ENCODE data around the gene HERPUD1. TPM values are rescaled to one million over a fixed set of nuclear protein-coding genes. Genes with fewer than 3 reads are reported as not detected.

HERPUD1 gene
- total and polyA plus RNA-seq, 2 of the 8 experiments (the other 6 are each of a cell fraction or from before 2014, with no cell fraction given), result 23.3 to 34.7 TPM

DNA sequence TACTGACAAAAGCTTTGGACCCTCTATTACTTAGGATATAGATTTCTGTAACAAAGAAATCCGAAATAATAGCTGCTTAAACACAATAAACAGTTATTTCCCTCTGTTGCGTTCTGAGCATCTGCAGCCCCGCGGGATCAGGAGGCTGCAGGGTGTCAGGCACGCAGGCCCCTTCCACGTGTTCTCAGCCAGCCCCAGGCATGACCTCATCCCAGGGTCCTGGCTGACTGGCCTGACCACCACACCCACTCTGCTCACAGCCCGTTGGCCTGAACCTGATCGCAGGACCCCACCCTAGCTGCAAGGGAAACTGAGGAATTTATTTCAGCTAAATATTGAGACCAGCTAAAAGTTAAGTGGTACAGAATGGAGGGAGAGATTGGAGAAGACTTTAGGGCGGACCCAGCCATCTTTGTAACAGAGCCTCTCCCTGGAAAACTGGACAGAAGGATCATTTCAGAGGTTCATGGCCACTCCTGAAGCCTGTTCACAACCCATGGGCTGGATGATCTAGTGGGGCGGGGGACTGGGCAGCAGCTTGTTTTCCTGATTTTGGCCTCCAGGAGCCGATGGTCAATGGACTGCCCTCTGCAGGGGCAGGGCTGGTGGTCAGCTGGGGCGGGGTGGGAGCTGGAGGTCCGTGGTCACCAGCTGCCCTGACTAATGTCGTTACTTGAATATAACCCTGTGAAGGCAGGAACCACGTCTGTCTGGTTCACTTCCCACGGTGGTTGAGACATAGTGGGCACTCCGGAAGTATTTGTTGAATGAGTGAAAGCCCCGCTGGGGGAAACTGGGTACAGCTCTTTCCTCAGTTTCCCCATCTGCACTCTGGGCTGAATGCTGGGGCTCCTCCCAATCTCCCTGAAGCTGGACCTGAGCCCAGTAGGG lies 40.7 kb downstream of the HERPUD1 start:
- Histone ChIP-seq H3K9me3 (ENCODE audit: insufficient read depth in 2 of 2, low read depth in 1 of 2, low read length in 1 of 2) (no peaks in the 10 kb centered on the region), H3K27me3 (replicated peaks in 1 of 4; ENCODE audit: control insufficient read depth in 3 of 4, extremely low read depth in 1 of 4, insufficient read depth in 3 of 4, low read length in 3 of 4) (no peaks in the 10 kb centered on the region; a peak in 2 of 7 replicates), H4K91ac (replicated peaks; ENCODE audit: insufficient read length, low read length) (no peak overlapping the region), H3K4ac (replicated peaks; ENCODE audit: insufficient read length, low read depth, low read length) (no peak overlapping the region), H3K23ac (ENCODE audit: insufficient read length) (no peak overlapping the region), H2BK120ac (replicated peaks; ENCODE audit: low read depth, low read length) (no peak overlapping the region), H3K56ac (replicated peaks; ENCODE audit: insufficient read length, low read depth, low read length) (no peak overlapping the region), H3K4me1 (replicated peaks in 1 of 4; ENCODE audit: control insufficient read depth in 3 of 4, insufficient read depth in 4 of 4, low read length in 3 of 4) (no peaks in the 10 kb centered on the region), H3K4me2 (ENCODE audit: insufficient read depth in 1 of 2, low read depth in 2 of 2, low read length in 2 of 2) (no peak overlapping the region), H2BK20ac (ENCODE audit: low read length) (no peak overlapping the region), H3K79me2 (ENCODE audit: control insufficient read depth in 1 of 2, insufficient read depth in 2 of 2, low read length in 2 of 2) (no peaks in the 10 kb centered on the region), H3K79me1 (ENCODE audit: low read depth, low read length) (no peaks in the 10 kb centered on the region), H4K8ac (ENCODE audit: extremely low read depth, insufficient read depth, low read length) (no peak overlapping the region), H3K14ac (ENCODE audit: insufficient read length) (no peak overlapping the region), H3K4me3 (ENCODE audit: extremely low read depth in 1 of 4, insufficient read depth in 2 of 4, low read depth in 3 of 4, low read length in 4 of 4) (no peak overlapping the region), H2AK5ac (ENCODE audit: low read depth, low read length) (no peak overlapping the region), H2BK15ac (ENCODE audit: low read length) (no peak overlapping the region), H3K36me3 (ENCODE audit: control insufficient read depth in 2 of 4, insufficient read depth in 4 of 4, low read length in 3 of 4) (no peaks in the 10 kb centered on the region), H4K20me1 (replicated peaks in 1 of 2; ENCODE audit: control insufficient read depth in 1 of 2, insufficient read depth in 2 of 2, low read length in 2 of 2) (no peaks in the 10 kb centered on the region), H2BK12ac (ENCODE audit: low read depth, low read length) (no peak overlapping the region), H3K23me2 (ENCODE audit: low read depth, low read length) (no peaks in the 10 kb centered on the region), H3K9ac (replicated peaks in 1 of 4; ENCODE audit: extremely low read depth in 1 of 4, low read depth in 3 of 4, low read length in 3 of 4) (no peak overlapping the region), H3K27ac (ENCODE audit: low read depth, low read length) (no peak overlapping the region), H4K5ac (ENCODE audit: insufficient read length, low read depth, low read length) (no peak overlapping the region), H2AFZ (ENCODE audit: low read length) (no peak overlapping the region), H3K18ac (ENCODE audit: extremely low read depth, low read length) (no peak overlapping the region), H2BK5ac (ENCODE audit: low read depth, low read length) (no peak overlapping the region)
- no peak for FAIRE-seq
- no peak for TF ChIP-seq SP2 (IDR thresholded peaks at IDR 0.05; ENCODE audit: low read length)
- no peak for TF ChIP-seq NRF1 (IDR thresholded peaks at IDR 0.05; ENCODE audit: low read depth, low read length)
- TF ChIP-seq ATF2 (IDR thresholded peaks at IDR 0.05; ENCODE audit: low read length), result no peak
- POLR2A ChIA-PET (ENCODE audit: partially characterized antibody), result interaction anchor here (0.8 to 1.2 kb wide), 2 partner anchors 41 to 167 kb away, joined by 3 read pairs; partner anchors contain the start of gene HERPUD1
- DNase-seq (ENCODE audit: low read depth in 1 of 2, low spot score in 2 of 2), result no peak
- WGBS, 2 experiments (ENCODE audit: extremely low coverage in 1 of 2, insufficient coverage in 1 of 2, insufficient read length in 1 of 2, insufficient replicate concordance in 2 of 2, low coverage in 1 of 2, low lambda C conversion rate in 2 of 2, missing lambda C conversion rate in 1 of 2), result 91% methylated on average over 18 of the region's 18 CpGs; no CpG with 5 or more reads in 1 of the 2 experiments
- CTCF ChIA-PET (ENCODE audit: partially characterized antibody), result interaction anchor here (0.7 to 1.8 kb wide), 3 partner anchors 8 to 32 kb away, joined by 3 to 7 read pairs (median 4); no protein-coding TSS in a partner anchor
